Endodermal cell (in vitro differentiated cells): ENCODE measurements around the gene RPL38. TPM values are rescaled to one million over a fixed set of nuclear protein-coding genes. Genes with fewer than 3 reads are reported as not detected.

Source experiments
- DNase-seq: peaks from one replicate; pipeline ENCODE4 v3.0.0-alpha.2; 2017
- H3K27ac ChIP-seq: 2 replicates; pipeline ENCODE4 v1.5.1; 2013; ENCODE audit warnings: mild to moderate bottlenecking, low read depth, low read length, moderate library complexity
- H3K27me3 ChIP-seq: 2 replicates; pipeline ENCODE4 v1.6.1; 2013; ENCODE audit warnings: mild to moderate bottlenecking, low read length, moderate library complexity; ENCODE audit not compliant: insufficient read depth, control insufficient read depth, poor library complexity, severe bottlenecking
- H3K36me3 ChIP-seq: 2 replicates; pipeline ENCODE4 v1.7.0; 2013; ENCODE audit warnings: mild to moderate bottlenecking, low read length, moderate library complexity; ENCODE audit not compliant: control insufficient read depth, insufficient read depth
- H3K4me1 ChIP-seq: one replicate; pipeline ENCODE4 v1.7.0; 2013; ENCODE audit warnings: low read length; ENCODE audit not compliant: control insufficient read depth, insufficient read depth
- H3K4me3 ChIP-seq: 2 replicates; pipeline ENCODE4 v1.5.1; 2013; ENCODE audit warnings: mild to moderate bottlenecking, low read length, moderate library complexity
- H3K9ac ChIP-seq: 2 replicates; pipeline ENCODE4 v1.6.1; 2013; ENCODE audit warnings: mild to moderate bottlenecking, low read length, moderate library complexity; ENCODE audit not compliant: poor library complexity, severe bottlenecking; ENCODE audit errors: extremely low read depth
- H3K9me3 ChIP-seq: 2 replicates; pipeline ENCODE4 v1.6.1; 2013; ENCODE audit warnings: mild to moderate bottlenecking, low read length, moderate library complexity; ENCODE audit not compliant: control insufficient read depth
- H3K27ac Mint-ChIP-seq: 2 replicates; pipeline ENCODE4 v1.8.0; 2020; ENCODE audit warnings: mixed read lengths
- H3K27me3 Mint-ChIP-seq: 2 replicates; pipeline ENCODE4 v1.8.0; 2021; ENCODE audit warnings: mild to moderate bottlenecking, mixed read lengths; ENCODE audit not compliant: insufficient read depth
- H3K36me3 Mint-ChIP-seq: 2 replicates; pipeline ENCODE4 v1.8.0; 2020; ENCODE audit warnings: low read depth, mixed read lengths
- H3K4me1 Mint-ChIP-seq: 2 replicates; pipeline ENCODE4 v1.8.0; 2020; ENCODE audit warnings: mixed read lengths
- H3K4me3 Mint-ChIP-seq: 2 replicates; pipeline ENCODE4 v1.8.0; 2020; ENCODE audit warnings: mild to moderate bottlenecking, moderate library complexity, mixed read lengths
- H3K9me3 Mint-ChIP-seq: 2 replicates; pipeline ENCODE4 v1.8.0; 2020; ENCODE audit warnings: mild to moderate bottlenecking, mixed read lengths
- WGBS, 2 experiments: methylation state at CpG; one replicate each; pipeline versions ENCODE4 v1.1.5 to v1.1.7; 2013; ENCODE audit warnings: missing lambda C conversion rate in 2 of 2, mixed read lengths in 1 of 2; ENCODE audit not compliant: insufficient coverage in 1 of 2, insufficient read length in 1 of 2; 5-methylcytosine and 5-hydroxymethylcytosine counted together
- total RNA-seq, 2 donors: library from RNA; stranded (reverse); fragmentation: NEBNext Ultra II Directional in 1 of 2; extraction: Animal tissue kit (Norgen Biotek cat#: 25700) in 1 of 2; gene quantifications; 2 replicates in 1 of 2; 3 replicates in 1 of 2; pipeline ENCODE4 v1.2.1, GENCODE V29; 2021
- TF ChIP-seq, protein P1 (sequence below): fragments of 200-600 bp; sonication (generic); conservative IDR thresholded peaks from 2 replicates; pipeline ENCODE4 v1.5.0; 2021; ENCODE audit warnings: antibody characterized with exemption, mild to moderate bottlenecking

Gene RPL38
- total RNA-seq, 2 donors from 2014 or later = 1,155 to 1,199 TPM

DNA sequence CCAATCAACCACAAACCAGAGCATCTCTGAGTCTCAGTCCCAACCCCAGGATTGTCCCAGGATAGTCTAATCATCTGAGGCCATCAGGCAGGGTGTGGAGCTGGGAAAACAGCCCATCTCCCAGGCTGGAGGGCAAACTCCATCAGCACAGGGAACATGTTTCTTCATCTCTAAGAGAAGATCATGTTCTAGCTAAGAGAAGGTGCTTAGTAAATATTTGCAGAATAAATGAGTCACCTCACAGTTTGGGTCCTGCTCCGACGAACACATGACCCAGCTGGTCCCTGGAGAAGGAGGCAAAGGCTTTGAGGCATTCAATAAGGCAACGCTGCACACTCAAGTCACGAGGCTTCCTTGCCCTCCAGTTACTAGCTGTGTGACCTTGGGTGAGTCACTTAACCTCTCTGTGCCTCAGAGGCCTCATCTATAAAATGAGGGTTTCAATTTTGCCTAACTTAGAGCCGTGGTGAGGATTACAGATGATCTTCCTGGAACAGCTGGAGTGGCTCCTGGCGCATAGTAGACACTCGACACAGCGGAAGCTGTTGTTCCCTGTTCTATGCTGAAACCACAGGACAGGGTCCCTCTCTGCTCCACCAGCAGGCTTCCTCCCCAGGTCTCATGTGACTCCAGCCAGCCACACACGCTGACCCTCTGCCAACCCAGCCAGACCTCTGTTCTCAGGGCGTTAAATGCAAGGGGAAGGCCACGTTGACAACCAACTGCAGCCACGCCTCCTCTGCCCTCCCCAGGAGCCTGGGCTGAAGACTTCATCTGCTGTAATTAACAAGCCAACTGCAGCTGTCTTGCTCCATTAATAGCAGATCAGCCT is 10.3 kb upstream of the RPL38 start:
- 82 to 83% methylated on average over 7 to 12 of the region's 12 CpGs for WGBS, 2 experiments
- H3K27me3 Mint-ChIP-seq = peaks cover 15% of the 10 kb centered on the region

GRCh38 chr17:74194682-74195081 is 8.8 kb upstream of the RPL38 start:
- TF ChIP-seq, protein P1, sequence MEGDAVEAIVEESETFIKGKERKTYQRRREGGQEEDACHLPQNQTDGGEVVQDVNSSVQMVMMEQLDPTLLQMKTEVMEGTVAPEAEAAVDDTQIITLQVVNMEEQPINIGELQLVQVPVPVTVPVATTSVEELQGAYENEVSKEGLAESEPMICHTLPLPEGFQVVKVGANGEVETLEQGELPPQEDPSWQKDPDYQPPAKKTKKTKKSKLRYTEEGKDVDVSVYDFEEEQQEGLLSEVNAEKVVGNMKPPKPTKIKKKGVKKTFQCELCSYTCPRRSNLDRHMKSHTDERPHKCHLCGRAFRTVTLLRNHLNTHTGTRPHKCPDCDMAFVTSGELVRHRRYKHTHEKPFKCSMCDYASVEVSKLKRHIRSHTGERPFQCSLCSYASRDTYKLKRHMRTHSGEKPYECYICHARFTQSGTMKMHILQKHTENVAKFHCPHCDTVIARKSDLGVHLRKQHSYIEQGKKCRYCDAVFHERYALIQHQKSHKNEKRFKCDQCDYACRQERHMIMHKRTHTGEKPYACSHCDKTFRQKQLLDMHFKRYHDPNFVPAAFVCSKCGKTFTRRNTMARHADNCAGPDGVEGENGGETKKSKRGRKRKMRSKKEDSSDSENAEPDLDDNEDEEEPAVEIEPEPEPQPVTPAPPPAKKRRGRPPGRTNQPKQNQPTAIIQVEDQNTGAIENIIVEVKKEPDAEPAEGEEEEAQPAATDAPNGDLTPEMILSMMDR = no peak
- no peaks in the 10 kb centered on the region for H3K36me3 ChIP-seq
- H3K9ac ChIP-seq = no peak overlapping the region
- no peaks in the 10 kb centered on the region for H3K27me3 ChIP-seq
- Mint-ChIP-seq H3K36me3 (no peaks in the 10 kb centered on the region), H3K4me3 (no peak overlapping the region), H3K9me3 (no peaks in the 10 kb centered on the region), H3K27ac (no peak overlapping the region), H3K27me3 (peaks cover 20% of the 10 kb centered on the region), H3K4me1 (peaks cover under 1% of the 10 kb centered on the region)
- no peak overlapping the region for H3K4me3 ChIP-seq
- no peaks in the 10 kb centered on the region for H3K4me1 ChIP-seq
- no peak overlapping the region for H3K27ac ChIP-seq
- H3K9me3 ChIP-seq = no peaks in the 10 kb centered on the region
- WGBS, 2 experiments = 88 to 94% methylated on average over 9 of the region's 9 CpGs
- DNase-seq = peak; percentile 38

More for the DNA sequence above, 10.3 kb upstream of the RPL38 start:
- H3K27me3 ChIP-seq = no peaks in the 10 kb centered on the region
- H3K9me3 ChIP-seq = no peaks in the 10 kb centered on the region
- H3K9me3 Mint-ChIP-seq = no peaks in the 10 kb centered on the region
- H3K27ac ChIP-seq = peak overlapping the region; percentile 49
- DNase-seq = peak; percentile 68
- TF ChIP-seq, protein P1 = no peak
- no peak overlapping the region for H3K27ac Mint-ChIP-seq
- no peak overlapping the region for H3K9ac ChIP-seq
- no peak overlapping the region for H3K4me3 Mint-ChIP-seq
- H3K4me3 ChIP-seq = no peak overlapping the region
- no peaks in the 10 kb centered on the region for H3K36me3 Mint-ChIP-seq
- peaks cover 2% of the 10 kb centered on the region for H3K4me1 Mint-ChIP-seq
- H3K4me1 ChIP-seq = no peaks in the 10 kb centered on the region
- no peaks in the 10 kb centered on the region for H3K36me3 ChIP-seq

- DNase-seq = no peak
These were observed 6.7 kb upstream of the RPL38 start for GRCh38 chr17:74196541-74197317.

More at GRCh38 chr17:74196541-74197317, 6.7 kb upstream of the RPL38 start:
- no peaks in the 10 kb centered on the region for H3K4me1 ChIP-seq
- H3K9ac ChIP-seq = no peak overlapping the region
- H3K4me3 Mint-ChIP-seq = no peak overlapping the region
- TF ChIP-seq, protein P1 = no peak
- no peaks in the 10 kb centered on the region for H3K36me3 ChIP-seq
- H3K27me3 ChIP-seq = peaks cover 17% of the 10 kb centered on the region
- peaks cover 2% of the 10 kb centered on the region for H3K4me1 Mint-ChIP-seq
- no peak overlapping the region for H3K4me3 ChIP-seq
- H3K27ac ChIP-seq = peak overlapping the region; percentile 51
- H3K36me3 Mint-ChIP-seq = no peaks in the 10 kb centered on the region
- H3K9me3 Mint-ChIP-seq = no peaks in the 10 kb centered on the region
- H3K27ac Mint-ChIP-seq = no peak overlapping the region
- no peaks in the 10 kb centered on the region for H3K9me3 ChIP-seq
- H3K27me3 Mint-ChIP-seq = peaks cover 36% of the 10 kb centered on the region
- WGBS, 2 experiments = 78% methylated on average over 18 to 30 of the region's 30 CpGs
